Measurements from ENCODE around the gene NPPA.

Gene NPPA

GRCh38 chr1:11857164-11857851 lies 9.7 kb upstream of the NPPA start:
- H3K4me3 ChIP-seq (replicated peaks in 1 of 2; ENCODE audit: low read depth in 2 of 2, low read length in 2 of 2) = no peak overlapping the region
- no peak for DNase-seq (ENCODE audit: low read depth in 2 of 2)
- no peak for TF ChIP-seq CTCF (IDR thresholded peaks at IDR 0.05; ENCODE audit: low read depth, low read length)

- no peak for DNase-seq (ENCODE audit: low read depth in 2 of 2)
- no peak overlapping the region for H3K4me3 ChIP-seq (replicated peaks in 1 of 2; ENCODE audit: low read depth in 2 of 2, low read length in 2 of 2)
- TF ChIP-seq CTCF (IDR thresholded peaks at IDR 0.05; ENCODE audit: low read depth, low read length) = no peak
Measured at GRCh38 chr1:11856698-11857097, 9.1 kb upstream of the NPPA start.

- TF ChIP-seq CTCF (IDR thresholded peaks at IDR 0.05; ENCODE audit: low read depth, low read length) = no peak
- DNase-seq (ENCODE audit: low read depth in 2 of 2) = no peak
- no peak overlapping the region for H3K4me3 ChIP-seq (replicated peaks in 1 of 2; ENCODE audit: low read depth in 2 of 2, low read length in 2 of 2)
Measured at GRCh38 chr1:11855430-11855829, 7.8 kb upstream of the NPPA start.

GRCh38 chr1:11854519-11854918 lies 6.9 kb upstream of the NPPA start:
- no peak overlapping the region for H3K4me3 ChIP-seq (replicated peaks in 1 of 2; ENCODE audit: low read depth in 2 of 2, low read length in 2 of 2)
- no peak for TF ChIP-seq CTCF (IDR thresholded peaks at IDR 0.05; ENCODE audit: low read depth, low read length)
- DNase-seq (ENCODE audit: low read depth in 2 of 2) = no peak

GRCh38 chr1:11851180-11851579 lies 3.6 kb upstream of the NPPA start:
- no peak overlapping the region for H3K4me3 ChIP-seq (replicated peaks in 1 of 2; ENCODE audit: low read depth in 2 of 2, low read length in 2 of 2)
- no peak for TF ChIP-seq CTCF (IDR thresholded peaks at IDR 0.05; ENCODE audit: low read depth, low read length)
- no peak for DNase-seq (ENCODE audit: low read depth in 2 of 2)

- DNase-seq (ENCODE audit: low read depth in 2 of 2) = no peak
- no peak for TF ChIP-seq CTCF (IDR thresholded peaks at IDR 0.05; ENCODE audit: low read depth, low read length)
- H3K4me3 ChIP-seq (replicated peaks in 1 of 2; ENCODE audit: low read depth in 2 of 2, low read length in 2 of 2) = no peak overlapping the region
Measured at GRCh38 chr1:11850156-11850555, 2.6 kb upstream of the NPPA start.

GRCh38 chr1:11848373-11848700 lies 754 bp upstream of the NPPA start:
- no peak for DNase-seq (ENCODE audit: low read depth in 2 of 2)
- no peak for TF ChIP-seq CTCF (IDR thresholded peaks at IDR 0.05; ENCODE audit: low read depth, low read length)
- H3K4me3 ChIP-seq (replicated peaks in 1 of 2; ENCODE audit: low read depth in 2 of 2, low read length in 2 of 2) = no peak overlapping the region

Data from cardiac fibroblast (primary cell).